Upper lobe of left lung (tissue), 4 donors: Measurements from ENCODE around the gene TENM4.

Experiments
- POLR2A ChIP-seq, 4 donors: fragments of 450-650 bp; IDR thresholded peaks; one replicate each; pipeline ENCODE4 v1.5.1; 2016 to 2017; ENCODE audit warnings: antibody characterized with exemption in 4 of 4, mild to moderate bottlenecking in 2 of 4
- TF ChIP-seq, protein P1 (sequence below), 6 experiments: fragments of 450-650 bp in 4 of 6; fragments of 200-600 bp in 2 of 6; sonication (generic) in 2 of 6; IDR thresholded peaks; one replicate each; pipeline ENCODE4 v1.5.1; 2016 to 2019; ENCODE audit warnings: antibody characterized with exemption in 6 of 6

DNA sequence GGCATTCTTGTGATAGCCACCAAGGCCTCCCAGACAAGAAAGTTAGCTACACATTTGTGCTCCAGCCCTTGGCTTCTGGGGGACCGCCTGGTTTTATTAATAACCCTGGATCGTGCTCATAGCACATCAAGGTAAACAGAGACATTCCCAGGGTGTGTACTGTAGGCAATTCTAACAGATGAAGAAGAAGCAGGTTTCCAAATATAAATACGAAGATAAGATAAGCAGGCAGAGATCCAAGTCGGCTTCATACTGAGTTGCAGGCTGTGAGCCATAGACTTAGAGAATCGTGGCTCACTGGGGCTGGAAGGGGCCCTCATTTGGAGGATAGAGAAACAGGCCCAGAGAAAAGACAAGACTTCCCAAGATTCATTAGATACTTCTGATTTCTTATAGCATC, 131.4 kb downstream of the TENM4 start:
- TF ChIP-seq, protein P1, sequence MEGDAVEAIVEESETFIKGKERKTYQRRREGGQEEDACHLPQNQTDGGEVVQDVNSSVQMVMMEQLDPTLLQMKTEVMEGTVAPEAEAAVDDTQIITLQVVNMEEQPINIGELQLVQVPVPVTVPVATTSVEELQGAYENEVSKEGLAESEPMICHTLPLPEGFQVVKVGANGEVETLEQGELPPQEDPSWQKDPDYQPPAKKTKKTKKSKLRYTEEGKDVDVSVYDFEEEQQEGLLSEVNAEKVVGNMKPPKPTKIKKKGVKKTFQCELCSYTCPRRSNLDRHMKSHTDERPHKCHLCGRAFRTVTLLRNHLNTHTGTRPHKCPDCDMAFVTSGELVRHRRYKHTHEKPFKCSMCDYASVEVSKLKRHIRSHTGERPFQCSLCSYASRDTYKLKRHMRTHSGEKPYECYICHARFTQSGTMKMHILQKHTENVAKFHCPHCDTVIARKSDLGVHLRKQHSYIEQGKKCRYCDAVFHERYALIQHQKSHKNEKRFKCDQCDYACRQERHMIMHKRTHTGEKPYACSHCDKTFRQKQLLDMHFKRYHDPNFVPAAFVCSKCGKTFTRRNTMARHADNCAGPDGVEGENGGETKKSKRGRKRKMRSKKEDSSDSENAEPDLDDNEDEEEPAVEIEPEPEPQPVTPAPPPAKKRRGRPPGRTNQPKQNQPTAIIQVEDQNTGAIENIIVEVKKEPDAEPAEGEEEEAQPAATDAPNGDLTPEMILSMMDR (IDR thresholded peaks at IDR 0.05): no peak
- TF ChIP-seq POLR2A (IDR thresholded peaks at IDR 0.05): no peak
